Measurements from ENCODE around the gene MMP10.

Gene MMP10

DNA sequence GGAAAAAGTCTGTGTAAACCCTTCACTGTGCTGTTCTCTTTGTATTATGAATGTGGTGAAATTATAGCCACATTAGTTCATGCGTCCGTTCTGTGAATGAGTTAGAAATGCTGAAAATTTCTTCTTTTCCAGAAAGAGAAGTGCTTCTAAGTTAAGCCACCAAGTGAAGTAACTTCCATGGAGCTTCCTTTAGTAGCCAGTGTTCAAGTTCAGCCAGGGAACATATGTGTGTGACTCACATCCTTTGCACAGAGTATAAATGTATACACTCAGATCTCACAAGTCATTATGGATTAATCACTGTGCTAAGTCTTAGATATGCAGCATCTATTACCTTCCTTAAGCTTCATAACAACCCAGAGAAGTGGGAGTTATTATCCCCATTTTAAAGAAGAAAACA lies 52.5 kb downstream of the MMP10 start:
- no peak for DNase-seq (ENCODE audit: low read depth)

DNA sequence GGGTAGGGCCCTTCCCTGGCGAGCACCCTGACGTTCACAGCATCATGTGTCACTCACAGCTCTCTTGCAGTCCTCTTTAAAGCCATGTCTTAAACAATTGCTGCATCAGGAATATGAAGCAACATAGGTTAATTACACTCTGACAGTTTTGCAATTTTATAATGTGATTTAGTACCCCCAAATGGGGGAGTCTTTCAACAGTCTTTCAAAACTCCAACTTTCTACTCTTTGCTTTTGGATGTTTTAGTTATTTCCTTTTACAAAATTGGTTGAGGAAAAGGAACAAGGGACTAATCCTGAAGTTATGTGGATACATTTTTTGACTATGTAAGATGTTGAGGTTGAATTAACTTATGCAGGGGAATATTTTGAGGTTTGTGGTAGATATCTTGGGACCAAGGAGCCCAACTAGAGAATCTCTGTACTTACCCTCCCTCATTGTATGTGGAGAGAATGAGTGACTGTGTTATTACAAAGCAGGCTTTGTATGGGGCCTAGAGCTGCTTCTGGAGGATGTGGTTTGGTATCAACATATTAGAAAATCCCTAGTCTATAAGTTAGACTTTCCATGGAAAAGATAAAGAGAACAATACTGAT lies 55.4 kb downstream of the MMP10 start, which contains the start of gene MMP8:
Gene MMP8, minus strand, starts transcription at position 51 of the 597 bp plus-strand sequence. CDS start 99 bp downstream, outside the sequence.
- no peak for DNase-seq (ENCODE audit: low read depth)

DNA sequence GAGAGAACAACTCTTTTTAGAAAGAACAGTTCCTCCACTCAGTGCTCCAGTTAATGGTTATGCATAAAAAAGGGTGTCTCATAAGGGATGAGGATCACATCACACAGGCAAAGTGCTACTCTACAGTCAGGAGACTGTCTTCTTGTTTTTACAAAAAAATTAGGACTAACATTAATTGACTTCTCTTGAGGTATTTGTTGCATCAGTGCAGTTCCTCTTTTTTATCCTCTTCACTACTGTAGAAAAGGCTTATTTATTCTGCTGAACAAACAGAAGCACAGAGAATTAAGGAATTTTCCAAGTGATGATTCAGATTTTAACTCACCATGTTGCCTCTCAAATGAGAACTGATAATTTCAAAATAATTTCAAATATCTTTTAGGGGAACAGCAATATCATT lies 57.6 kb downstream of the MMP10 start:
- DNase-seq (ENCODE audit: low read depth): no peak
